ENCODE data around the gene FRMD1.

The FRMD1 gene

GRCh38 chr6:168095716-168096250 lies 16.8 kb upstream of the FRMD1 start:
- no peak for DNase-seq (ENCODE audit: low read depth)

- no peak for DNase-seq (ENCODE audit: low read depth)
Measured at GRCh38 chr6:168095171-168095691, 16.2 kb upstream of the FRMD1 start.

GRCh38 chr6:168093634-168094033 lies 14.6 kb upstream of the FRMD1 start:
- DNase-seq (ENCODE audit: low read depth), result no peak

GRCh38 chr6:168093071-168093505 lies 14.1 kb upstream of the FRMD1 start:
- no peak for DNase-seq (ENCODE audit: low read depth)

GRCh38 chr6:168092541-168092940 lies 13.5 kb upstream of the FRMD1 start:
- DNase-seq (ENCODE audit: low read depth), result no peak

- DNase-seq (ENCODE audit: low read depth), result no peak
Measured at GRCh38 chr6:168091381-168092264, 12.6 kb upstream of the FRMD1 start.

- no peak for DNase-seq (ENCODE audit: low read depth)
Measured at GRCh38 chr6:168090706-168091105, 11.7 kb upstream of the FRMD1 start.

GRCh38 chr6:168090064-168090690 lies 11.2 kb upstream of the FRMD1 start:
- no peak for DNase-seq (ENCODE audit: low read depth)

GRCh38 chr6:168089186-168090063 lies 10.4 kb upstream of the FRMD1 start:
- no peak for DNase-seq (ENCODE audit: low read depth)

GRCh38 chr6:168088161-168089053 lies 9.4 kb upstream of the FRMD1 start:
- no peak for DNase-seq (ENCODE audit: low read depth)

- no peak for DNase-seq (ENCODE audit: low read depth)
Measured at GRCh38 chr6:168087436-168088160, 8.6 kb upstream of the FRMD1 start.

GRCh38 chr6:168086616-168087015 lies 7.6 kb upstream of the FRMD1 start:
- DNase-seq (ENCODE audit: low read depth), result no peak

GRCh38 chr6:168086066-168086465 lies 7.1 kb upstream of the FRMD1 start:
- no peak for DNase-seq (ENCODE audit: low read depth)

GRCh38 chr6:168084465-168085160 lies 5.6 kb upstream of the FRMD1 start:
- DNase-seq (ENCODE audit: low read depth), result no peak

GRCh38 chr6:168083514-168083885 lies 4.5 kb upstream of the FRMD1 start:
- no peak for DNase-seq (ENCODE audit: low read depth)

- DNase-seq (ENCODE audit: low read depth), result no peak
Measured at GRCh38 chr6:168082860-168083513, 4.0 kb upstream of the FRMD1 start.

- no peak for DNase-seq (ENCODE audit: low read depth)
Measured at GRCh38 chr6:168081858-168082546, 3.0 kb upstream of the FRMD1 start.

- DNase-seq (ENCODE audit: low read depth), result no peak
Measured at GRCh38 chr6:168080393-168081077, 1.5 kb upstream of the FRMD1 start.

Measured in stimulated activated CD8-positive, alpha-beta memory T cell treated with anti-CD3 and anti-CD28 coated beads, Interleukin-7, amount 100 ng/mL, for 24 hours (primary cell).